Esophagus muscularis mucosa (tissue), 3 donors: ENCODE measurements around the gene HTR3D.

Experiments
- POLR2A ChIP-seq: fragments of 450-650 bp; IDR thresholded peaks from one replicate; pipeline ENCODE4 v1.6.1; 2017; ENCODE audit warnings: antibody characterized with exemption, moderate library complexity, mild to moderate bottlenecking, low read depth
- TF ChIP-seq, protein P1 (sequence below), 3 experiments: fragments of 200-600 bp in 2 of 3; fragments of 450-650 bp in 1 of 3; sonication (generic) in 2 of 3; IDR thresholded peaks; one replicate each; pipeline ENCODE4 v1.5.1; 2017 to 2019; ENCODE audit warnings: antibody characterized with exemption in 3 of 3, mild to moderate bottlenecking in 2 of 3, moderate library complexity in 1 of 3

- TF ChIP-seq, protein P1, sequence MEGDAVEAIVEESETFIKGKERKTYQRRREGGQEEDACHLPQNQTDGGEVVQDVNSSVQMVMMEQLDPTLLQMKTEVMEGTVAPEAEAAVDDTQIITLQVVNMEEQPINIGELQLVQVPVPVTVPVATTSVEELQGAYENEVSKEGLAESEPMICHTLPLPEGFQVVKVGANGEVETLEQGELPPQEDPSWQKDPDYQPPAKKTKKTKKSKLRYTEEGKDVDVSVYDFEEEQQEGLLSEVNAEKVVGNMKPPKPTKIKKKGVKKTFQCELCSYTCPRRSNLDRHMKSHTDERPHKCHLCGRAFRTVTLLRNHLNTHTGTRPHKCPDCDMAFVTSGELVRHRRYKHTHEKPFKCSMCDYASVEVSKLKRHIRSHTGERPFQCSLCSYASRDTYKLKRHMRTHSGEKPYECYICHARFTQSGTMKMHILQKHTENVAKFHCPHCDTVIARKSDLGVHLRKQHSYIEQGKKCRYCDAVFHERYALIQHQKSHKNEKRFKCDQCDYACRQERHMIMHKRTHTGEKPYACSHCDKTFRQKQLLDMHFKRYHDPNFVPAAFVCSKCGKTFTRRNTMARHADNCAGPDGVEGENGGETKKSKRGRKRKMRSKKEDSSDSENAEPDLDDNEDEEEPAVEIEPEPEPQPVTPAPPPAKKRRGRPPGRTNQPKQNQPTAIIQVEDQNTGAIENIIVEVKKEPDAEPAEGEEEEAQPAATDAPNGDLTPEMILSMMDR (IDR thresholded peaks at IDR 0.05): no peak
- no peak for TF ChIP-seq POLR2A
These were observed 40.1 kb upstream of the HTR3D start for GRCh38 chr3:183991403-183991802.
